ENCODE measurements around the gene PLLP.

DNA sequence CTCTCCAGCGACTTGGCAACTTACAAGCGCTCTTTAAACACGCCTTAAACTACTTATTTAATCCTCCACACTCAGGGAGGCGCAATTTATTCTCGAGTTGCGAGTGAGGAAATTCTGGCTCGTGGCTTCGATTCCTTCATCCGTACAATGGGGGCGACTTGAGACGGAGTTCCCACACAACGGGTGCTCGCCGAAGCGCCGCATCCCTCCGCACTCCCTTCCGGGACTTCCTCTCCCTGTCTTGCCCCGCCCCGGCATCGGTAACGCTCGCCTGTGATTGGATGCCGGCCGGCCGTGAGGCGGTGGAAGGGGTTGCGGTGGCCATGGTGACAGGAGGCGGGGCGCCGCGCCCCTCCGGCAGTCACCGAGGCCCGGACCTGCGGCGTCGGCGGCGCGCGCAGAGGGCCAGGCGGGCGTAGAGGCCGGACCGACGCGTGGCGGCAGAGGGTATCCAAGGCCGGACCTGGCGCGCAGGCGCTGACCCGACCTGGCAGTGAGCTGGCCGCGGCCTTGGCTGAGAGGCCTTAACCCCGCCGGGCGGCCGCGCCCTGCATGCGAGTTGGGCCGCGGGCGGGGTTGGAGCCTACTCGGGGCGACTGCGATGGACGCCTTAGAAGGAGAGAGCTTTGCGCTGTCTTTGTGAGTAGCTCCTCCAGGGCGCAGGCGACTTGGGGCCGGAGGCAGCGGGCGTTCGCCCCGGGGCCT, 39.6 kb downstream of the PLLP start, which contains the start of gene ARL2BP:
- TF ChIP-seq, protein P1, sequence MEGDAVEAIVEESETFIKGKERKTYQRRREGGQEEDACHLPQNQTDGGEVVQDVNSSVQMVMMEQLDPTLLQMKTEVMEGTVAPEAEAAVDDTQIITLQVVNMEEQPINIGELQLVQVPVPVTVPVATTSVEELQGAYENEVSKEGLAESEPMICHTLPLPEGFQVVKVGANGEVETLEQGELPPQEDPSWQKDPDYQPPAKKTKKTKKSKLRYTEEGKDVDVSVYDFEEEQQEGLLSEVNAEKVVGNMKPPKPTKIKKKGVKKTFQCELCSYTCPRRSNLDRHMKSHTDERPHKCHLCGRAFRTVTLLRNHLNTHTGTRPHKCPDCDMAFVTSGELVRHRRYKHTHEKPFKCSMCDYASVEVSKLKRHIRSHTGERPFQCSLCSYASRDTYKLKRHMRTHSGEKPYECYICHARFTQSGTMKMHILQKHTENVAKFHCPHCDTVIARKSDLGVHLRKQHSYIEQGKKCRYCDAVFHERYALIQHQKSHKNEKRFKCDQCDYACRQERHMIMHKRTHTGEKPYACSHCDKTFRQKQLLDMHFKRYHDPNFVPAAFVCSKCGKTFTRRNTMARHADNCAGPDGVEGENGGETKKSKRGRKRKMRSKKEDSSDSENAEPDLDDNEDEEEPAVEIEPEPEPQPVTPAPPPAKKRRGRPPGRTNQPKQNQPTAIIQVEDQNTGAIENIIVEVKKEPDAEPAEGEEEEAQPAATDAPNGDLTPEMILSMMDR (IDR thresholded peaks at IDR 0.05), result no peak
- TF ChIP-seq POLR2A (IDR thresholded peaks at IDR 0.05), result no peak

Data from lower leg skin (tissue), 3 donors.